K562 (cell line): ENCODE results near the gene PLEKHA8. TPM values are rescaled to one million over a fixed set of nuclear protein-coding genes. Genes with fewer than 3 reads are reported as not detected.

ENCODE experiments used
- CREB1 ChIP-seq, 2 experiments: sonication (generic) in 1 of 2; formaldehyde crosslinking in 1 of 2; IDR thresholded peaks; 2 replicates each; pipeline versions ENCODE4 v1.6.1 to v1.8.0; 2012 to 2022; ENCODE audit warnings: inconsistent platforms in 1 of 2, mild to moderate bottlenecking in 1 of 2, missing genetic modification reagents in 1 of 2, moderate library complexity in 1 of 2
- DPF2 ChIP-seq: fragments of 450-650 bp; IDR thresholded peaks from 2 replicates; pipeline ENCODE4 v1.6.1; 2016
- KDM1A ChIP-seq, 2 experiments: fragments of 450-650 bp; IDR thresholded peaks; 2 replicates each; pipeline ENCODE4 v1.6.1; 2016; ENCODE audit warnings: mild to moderate bottlenecking in 2 of 2
- NFYB ChIP-seq: IDR thresholded peaks from 2 replicates; pipeline ENCODE4 v1.6.1; 2011; ENCODE audit warnings: mild to moderate bottlenecking, moderate library complexity; ENCODE audit not compliant: insufficient read length; ENCODE audit errors: extremely low read depth
- NR4A1 ChIP-seq, 2 experiments: fragments of 250-450 bp in 1 of 2; fragments of 450-650 bp in 1 of 2; sonication (Bioruptor Pico) in 1 of 2; IDR thresholded peaks; 2 replicates each; pipeline versions ENCODE4 v1.4.0 to v1.6.1; 2016 to 2020; ENCODE audit warnings: mild to moderate bottlenecking in 2 of 2, missing compliant biosample characterization in 1 of 2, missing genetic modification characterization in 1 of 2, moderate library complexity in 1 of 2
- RBM25 ChIP-seq: fragments of 200-400 bp; formaldehyde crosslinking; IDR thresholded peaks from 2 replicates; pipeline ENCODE4 v1.6.1; 2018; ENCODE audit warnings: low read length, low read depth, moderate library complexity; ENCODE audit not compliant: severe bottlenecking
- RBM39 ChIP-seq: fragments of 200-400 bp; formaldehyde crosslinking; optimal IDR thresholded peaks from 2 replicates; pipeline ENCODE3; 2018; ENCODE audit warnings: low read depth, low read length
- TOE1 ChIP-seq, 2 experiments: fragments of 450-650 bp in 1 of 2; sonication (generic) in 1 of 2; formaldehyde crosslinking in 1 of 2; IDR thresholded peaks; 2 replicates each; pipeline versions ENCODE4 v1.7.1 to v1.8.0; 2016 to 2022; ENCODE audit warnings: borderline replicate concordance in 2 of 2, mild to moderate bottlenecking in 2 of 2, antibody characterized with exemption in 1 of 2, inconsistent platforms in 1 of 2, low read depth in 1 of 2, missing genetic modification reagents in 1 of 2, moderate library complexity in 1 of 2
- ZFP1 ChIP-seq: fragments of 450-650 bp; formaldehyde crosslinking; IDR thresholded peaks from 2 replicates; pipeline ENCODE4 v1.4.0; 2020; ENCODE audit warnings: mild to moderate bottlenecking, mixed read lengths
- polyA plus RNA-seq, 8 experiments: library from polyadenylated mRNA; depleted of rRNA in 4 of 8; stranded (reverse) in 5 of 8; unstranded in 3 of 8; fragments of >200 nt; fragmentation: Nextera tagmentation in 2 of 8; fragmentation: Illumina TruSeq in 1 of 8; extraction: Ambion mirVana in 2 of 8; extraction: Trizol in 1 of 8; gene quantifications; 2 replicates each; pipeline versions ENCODE4 v1.2.1 to v1.2.3, GENCODE V29; 2011 to 2014; ENCODE audit warnings: inconsistent platforms in 1 of 8, missing spikeins in 1 of 8
- total RNA-seq, 7 experiments: library from RNA; depleted of rRNA in 6 of 7; stranded (reverse); fragments of >200 nt in 6 of 7; fragmentation: Illumina TruSeq in 2 of 7; extraction: Trizol in 2 of 7; gene quantifications; 2 replicates each; pipeline versions ENCODE4 v1.2.1 to v1.2.3, GENCODE V29; 2011 to 2021; ENCODE audit warnings: low replicate concordance in 1 of 7
- TF ChIP-seq, protein P1 (sequence below): fragments of 450-650 bp; conservative IDR thresholded peaks from 2 replicates; pipeline ENCODE4 v1.6.1; 2016; ENCODE audit warnings: missing genetic modification characterization, low read depth, mild to moderate bottlenecking, missing compliant biosample characterization, moderate library complexity

The PLEKHA8 gene
- total and polyA plus RNA-seq, 9 of the 15 experiments (the other 6 are each of a cell fraction or from before 2014, with no cell fraction given) = 3.2 to 16.3 (median 11.8) TPM

DNA sequence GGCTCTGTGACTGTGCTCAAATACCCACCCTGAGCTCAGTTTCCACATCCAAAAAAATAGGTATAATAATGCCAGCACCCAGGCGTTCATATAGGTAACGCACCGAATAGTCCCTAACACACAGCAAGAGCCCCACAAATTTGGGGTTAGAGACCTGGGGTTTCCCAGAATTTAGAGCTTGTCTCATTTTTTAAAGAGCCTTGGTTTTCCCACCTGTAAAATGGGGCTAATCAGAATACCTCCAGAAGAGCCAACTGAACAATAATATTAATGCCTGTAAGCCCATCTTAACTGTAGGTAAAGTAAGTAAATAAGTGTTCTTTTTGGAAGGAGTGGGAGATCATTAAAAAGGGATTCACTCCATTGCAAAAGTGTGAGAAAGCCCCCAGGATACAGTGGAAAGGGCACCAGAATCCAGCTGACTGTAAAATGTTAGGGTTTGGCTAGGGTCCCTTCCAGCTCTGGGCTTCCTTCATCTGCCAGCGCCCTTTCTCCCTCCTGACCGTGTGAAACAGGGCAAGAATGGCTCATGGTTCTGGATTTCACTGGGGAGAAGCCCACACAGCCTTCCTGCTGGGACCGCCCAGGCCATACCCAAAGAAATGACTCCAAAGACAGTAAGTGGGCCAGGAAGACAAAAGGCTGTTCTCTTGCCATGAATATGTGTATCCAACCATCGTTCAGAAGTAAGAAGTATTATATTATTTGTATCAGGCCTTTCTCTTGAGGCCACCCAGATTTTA is 108.7 kb downstream of the PLEKHA8 start (continued):
- TF ChIP-seq, protein P1, sequence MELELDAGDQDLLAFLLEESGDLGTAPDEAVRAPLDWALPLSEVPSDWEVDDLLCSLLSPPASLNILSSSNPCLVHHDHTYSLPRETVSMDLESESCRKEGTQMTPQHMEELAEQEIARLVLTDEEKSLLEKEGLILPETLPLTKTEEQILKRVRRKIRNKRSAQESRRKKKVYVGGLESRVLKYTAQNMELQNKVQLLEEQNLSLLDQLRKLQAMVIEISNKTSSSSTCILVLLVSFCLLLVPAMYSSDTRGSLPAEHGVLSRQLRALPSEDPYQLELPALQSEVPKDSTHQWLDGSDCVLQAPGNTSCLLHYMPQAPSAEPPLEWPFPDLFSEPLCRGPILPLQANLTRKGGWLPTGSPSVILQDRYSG (tag) = no peak
- TF ChIP-seq NFYB (no peak), RBM39 (no peak), TOE1 (IDR thresholded peaks at IDR 0.05; ENCODE audit: borderline replicate concordance) (no peak), TOE1 (CRISPR knock-in tag; IDR thresholded peaks at IDR 0.05; ENCODE audit: borderline replicate concordance, low read depth) (no peak), ZFP1 (CRISPR knock-in tag) (no peak), DPF2 (no peak), NR4A1 (CRISPR knock-in tag; IDR thresholded peaks at IDR 0.05) (no peak), NR4A1 (tag; IDR thresholded peaks at IDR 0.05) (no peak), CREB1 (IDR thresholded peaks at IDR 0.05) (no peak), CREB1 (CRISPR knock-in tag; IDR thresholded peaks at IDR 0.05) (no peak), KDM1A (IDR thresholded peaks at IDR 0.05) (peak; percentile 56 to 81; a peak in 3 of 4 replicates), RBM25 (peak; percentile 90)
